NB4 (cell line): Measurements from ENCODE around the gene STAMBPL1.

Experiments used
- DNase-seq: peaks from one replicate; pipeline ENCODE4 v3.0.0; 2010; ENCODE audit warnings: low read depth
- H3K4me3 ChIP-seq: one replicate; pipeline ENCODE4 v1.5.1; 2011; ENCODE audit warnings: mild to moderate bottlenecking, low read depth, low read length, moderate library complexity
- MYC ChIP-seq: IDR thresholded peaks from 2 replicates; pipeline ENCODE4 v1.6.1; 2011; ENCODE audit warnings: low read depth, low read length
- POLR2A ChIP-seq: IDR thresholded peaks from 2 replicates; pipeline ENCODE4 v1.6.1; 2011; ENCODE audit warnings: mild to moderate bottlenecking; ENCODE audit not compliant: insufficient read length; ENCODE audit errors: extremely low read depth
- TF ChIP-seq, protein P1 (sequence below): IDR thresholded peaks from 2 replicates; pipeline ENCODE4 v1.6.1; 2011; ENCODE audit warnings: low read depth, low read length
- TF ChIP-seq, protein P2 (sequence below): IDR thresholded peaks from one replicate; pipeline ENCODE4 v1.5.1; 2012; ENCODE audit warnings: low read depth, low read length

The STAMBPL1 gene

DNA sequence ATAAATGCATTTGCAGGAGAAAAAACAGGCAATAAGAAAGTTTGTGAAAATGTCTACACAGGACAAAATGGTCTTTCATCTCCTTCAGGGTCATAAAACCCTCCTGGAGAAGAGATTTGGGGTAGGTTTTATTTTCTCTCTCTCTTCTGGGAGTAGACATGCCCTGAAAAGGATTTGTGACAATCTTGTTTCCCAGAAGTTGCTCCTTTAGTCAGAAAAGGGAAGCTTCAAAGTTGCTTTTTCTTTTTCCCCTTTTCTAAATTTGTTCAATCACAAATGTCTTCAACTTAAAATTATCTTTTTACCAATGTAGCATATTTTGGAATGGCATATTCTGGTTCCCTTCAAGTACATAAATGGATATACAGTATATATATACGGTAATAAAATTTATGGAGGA lies 19.0 kb upstream of the STAMBPL1 start:
- TF ChIP-seq MYC (no peak), POLR2A (no peak)
- TF ChIP-seq, protein P1, sequence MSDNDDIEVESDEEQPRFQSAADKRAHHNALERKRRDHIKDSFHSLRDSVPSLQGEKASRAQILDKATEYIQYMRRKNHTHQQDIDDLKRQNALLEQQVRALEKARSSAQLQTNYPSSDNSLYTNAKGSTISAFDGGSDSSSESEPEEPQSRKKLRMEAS = no peak
- TF ChIP-seq, protein P2, sequence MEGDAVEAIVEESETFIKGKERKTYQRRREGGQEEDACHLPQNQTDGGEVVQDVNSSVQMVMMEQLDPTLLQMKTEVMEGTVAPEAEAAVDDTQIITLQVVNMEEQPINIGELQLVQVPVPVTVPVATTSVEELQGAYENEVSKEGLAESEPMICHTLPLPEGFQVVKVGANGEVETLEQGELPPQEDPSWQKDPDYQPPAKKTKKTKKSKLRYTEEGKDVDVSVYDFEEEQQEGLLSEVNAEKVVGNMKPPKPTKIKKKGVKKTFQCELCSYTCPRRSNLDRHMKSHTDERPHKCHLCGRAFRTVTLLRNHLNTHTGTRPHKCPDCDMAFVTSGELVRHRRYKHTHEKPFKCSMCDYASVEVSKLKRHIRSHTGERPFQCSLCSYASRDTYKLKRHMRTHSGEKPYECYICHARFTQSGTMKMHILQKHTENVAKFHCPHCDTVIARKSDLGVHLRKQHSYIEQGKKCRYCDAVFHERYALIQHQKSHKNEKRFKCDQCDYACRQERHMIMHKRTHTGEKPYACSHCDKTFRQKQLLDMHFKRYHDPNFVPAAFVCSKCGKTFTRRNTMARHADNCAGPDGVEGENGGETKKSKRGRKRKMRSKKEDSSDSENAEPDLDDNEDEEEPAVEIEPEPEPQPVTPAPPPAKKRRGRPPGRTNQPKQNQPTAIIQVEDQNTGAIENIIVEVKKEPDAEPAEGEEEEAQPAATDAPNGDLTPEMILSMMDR = no peak
- DNase-seq = no peak
- no peak overlapping the region for H3K4me3 ChIP-seq

DNA sequence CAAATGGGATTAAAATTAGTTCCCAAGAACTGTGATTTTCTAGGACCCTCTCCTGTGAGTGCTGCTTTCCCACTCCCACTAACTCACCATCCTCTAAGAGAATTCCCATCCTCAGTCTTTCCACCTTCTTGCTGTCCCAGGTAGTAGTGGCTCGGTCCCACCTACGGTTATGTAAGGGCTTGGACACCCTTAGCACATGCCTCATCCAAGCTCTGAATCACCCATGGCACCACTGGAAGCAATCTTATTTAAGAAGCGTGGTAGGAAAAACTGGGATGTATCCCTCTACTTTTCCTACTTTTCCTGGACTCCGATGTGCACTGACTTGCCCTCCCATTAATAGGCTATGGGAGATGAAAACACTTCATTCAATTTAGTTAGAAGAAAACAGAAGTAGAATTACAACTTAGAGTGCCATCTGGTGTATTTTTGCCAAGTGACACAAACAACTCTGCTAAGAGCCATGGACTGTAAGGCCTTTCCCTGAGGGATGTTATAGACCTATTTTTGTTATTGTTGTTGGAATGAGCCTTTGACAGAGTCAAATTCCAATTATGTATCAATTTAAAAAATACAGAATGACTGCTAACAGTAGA lies 14.7 kb upstream of the STAMBPL1 start:
- no peak for TF ChIP-seq MYC
- TF ChIP-seq, protein P2 = peak; percentile 39
- peak; percentile 65 for DNase-seq
- no peak overlapping the region for H3K4me3 ChIP-seq

DNA sequence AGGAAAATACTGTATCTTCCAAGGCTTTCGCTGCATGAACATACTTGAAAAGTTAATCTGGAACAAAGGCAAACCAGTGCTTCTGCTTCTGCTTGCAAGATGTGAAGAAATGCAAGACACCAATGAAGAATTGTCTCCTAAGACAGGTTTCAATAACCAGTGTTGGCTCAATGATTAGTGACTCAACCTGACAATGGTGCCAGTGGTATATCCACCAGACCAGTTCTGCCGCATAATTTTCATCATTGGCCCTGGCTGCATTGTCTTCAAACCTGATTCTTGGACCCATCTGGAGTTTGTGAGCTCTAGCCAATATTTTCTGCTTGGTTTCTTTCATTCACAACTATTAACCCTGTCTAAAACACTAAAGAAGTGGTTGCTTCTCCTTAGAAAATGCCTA lies 13.6 kb upstream of the STAMBPL1 start:
- no peak overlapping the region for H3K4me3 ChIP-seq
- no peak for DNase-seq
- TF ChIP-seq, protein P2 = no peak
- TF ChIP-seq POLR2A (no peak), MYC (no peak)
- TF ChIP-seq, protein P1 = no peak

DNA sequence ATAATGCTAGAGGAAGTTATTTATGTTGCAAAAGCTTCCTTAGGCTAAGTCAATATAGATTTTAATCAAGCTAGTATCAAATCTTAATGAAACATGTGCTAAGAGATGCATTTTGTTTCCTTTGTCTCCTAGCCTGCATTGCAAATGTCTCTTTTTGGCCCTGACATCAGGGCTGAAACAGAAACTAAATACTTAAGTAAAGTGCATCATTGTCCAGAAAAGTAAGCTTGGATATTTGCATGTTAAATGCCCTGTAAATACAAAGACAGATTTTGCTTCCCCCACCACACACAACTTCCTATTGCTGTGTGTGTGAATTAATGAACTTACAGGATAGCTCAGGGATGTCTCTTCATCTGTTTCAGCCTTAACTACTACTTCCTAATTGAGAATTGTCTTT lies 10.0 kb upstream of the STAMBPL1 start:
- TF ChIP-seq MYC = no peak
- TF ChIP-seq POLR2A = no peak
- TF ChIP-seq, protein P1 = no peak
- TF ChIP-seq, protein P2 = no peak
- no peak for DNase-seq
- H3K4me3 ChIP-seq = no peak overlapping the region

DNA sequence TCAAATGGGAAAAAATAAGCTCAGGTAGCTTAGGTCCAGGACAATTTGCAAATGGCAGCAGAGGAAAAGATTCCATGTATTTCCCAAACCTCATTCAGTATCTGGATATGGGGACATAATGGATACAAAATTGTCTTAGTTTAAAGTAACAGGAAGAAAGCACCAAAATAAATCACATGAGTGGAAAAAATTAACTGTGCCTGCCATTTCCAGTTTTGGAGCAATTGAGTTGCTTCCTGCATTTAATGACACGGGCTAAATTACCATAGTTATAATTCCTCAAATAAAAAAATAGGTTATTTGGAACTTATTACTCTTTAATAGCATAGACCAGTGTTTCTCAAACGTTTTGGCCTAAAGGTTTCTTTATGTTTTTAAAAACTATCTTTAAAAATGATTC lies 6.3 kb upstream of the STAMBPL1 start:
- H3K4me3 ChIP-seq = no peak overlapping the region
- TF ChIP-seq, protein P2 = no peak
- no peak for TF ChIP-seq POLR2A
- TF ChIP-seq MYC = no peak
- TF ChIP-seq, protein P1 = no peak
- no peak for DNase-seq

DNA sequence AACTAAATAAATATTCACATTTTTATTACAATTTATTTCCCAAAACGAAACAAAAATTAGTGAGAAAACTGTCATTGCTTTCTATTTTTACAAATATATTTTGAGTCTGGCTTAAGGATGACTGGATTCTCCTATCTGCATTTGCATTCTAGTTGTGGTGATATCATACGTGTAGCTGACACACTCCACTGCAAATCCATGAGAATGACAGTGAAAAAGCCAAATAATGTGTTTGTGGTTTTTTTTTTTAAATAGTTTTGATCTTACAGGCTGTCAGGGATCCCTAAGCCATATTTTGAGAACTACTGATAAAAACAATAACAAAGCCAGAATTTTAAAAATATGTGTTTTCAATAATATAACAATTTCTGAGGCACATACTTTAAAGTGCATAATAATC lies 5.8 kb upstream of the STAMBPL1 start:
- no peak for DNase-seq
- TF ChIP-seq POLR2A (no peak), MYC (no peak)
- TF ChIP-seq, protein P2 = no peak
- TF ChIP-seq, protein P1 = no peak
- H3K4me3 ChIP-seq = no peak overlapping the region
